K562 (cell line): Measurements from ENCODE around the gene MYH9. TPM values are rescaled to one million over a fixed set of nuclear protein-coding genes. Genes with fewer than 3 reads are reported as not detected.

Experiments used
- ARID4B ChIP-seq: sonication (generic); formaldehyde crosslinking; IDR thresholded peaks from 2 replicates; pipeline ENCODE4 v1.8.0; 2022; ENCODE audit warnings: mild to moderate bottlenecking, missing genetic modification reagents
- CBX5 ChIP-seq: IDR thresholded peaks from 2 replicates; pipeline ENCODE4 v1.6.1; 2014; ENCODE audit warnings: low read depth, borderline replicate concordance
- DNMT1 ChIP-seq: fragments of 450-650 bp; IDR thresholded peaks from 2 replicates; pipeline ENCODE4 v1.6.1; 2016; ENCODE audit warnings: antibody characterized with exemption, mild to moderate bottlenecking
- E2F6 ChIP-seq, 2 experiments: IDR thresholded peaks; 2 replicates each; pipeline ENCODE4 v1.6.1; 2011; ENCODE audit warnings: borderline replicate concordance in 1 of 2, control low read depth in 1 of 2, low read depth in 1 of 2, low read length in 1 of 2, mild to moderate bottlenecking in 1 of 2, mixed read lengths in 1 of 2, moderate library complexity in 1 of 2; ENCODE audit not compliant: insufficient read depth in 1 of 2, insufficient read length in 1 of 2, poor library complexity in 1 of 2, severe bottlenecking in 1 of 2; ENCODE audit errors: extremely low read depth in 1 of 2
- ESRRB ChIP-seq: fragments of 250-450 bp; sonication (Bioruptor Pico); IDR thresholded peaks from 2 replicates; pipeline ENCODE4 v1.5.0; 2020; ENCODE audit warnings: mild to moderate bottlenecking, moderate library complexity, borderline replicate concordance
- FOXM1 ChIP-seq, 2 experiments: fragments of 450-650 bp in 1 of 2; sonication (generic) in 1 of 2; formaldehyde crosslinking in 1 of 2; IDR thresholded peaks; 2 replicates each; pipeline versions ENCODE4 v1.6.1 to v1.9.0; 2017 to 2022; ENCODE audit warnings: low read depth in 2 of 2, mild to moderate bottlenecking in 2 of 2, missing genetic modification reagents in 1 of 2, moderate library complexity in 1 of 2
- JUNB ChIP-seq: fragments of 450-650 bp; formaldehyde crosslinking; conservative IDR thresholded peaks from 2 replicates; pipeline ENCODE4 v1.4.0; 2020; ENCODE audit warnings: mild to moderate bottlenecking
- KAT7 ChIP-seq: sonication (generic); formaldehyde crosslinking; IDR thresholded peaks from 2 replicates; pipeline ENCODE4 v1.8.0; 2022; ENCODE audit warnings: missing genetic modification reagents, mild to moderate bottlenecking, borderline replicate concordance
- MTA1 ChIP-seq: fragments of 450-650 bp; IDR thresholded peaks from 2 replicates; pipeline ENCODE4 v1.6.1; 2017; ENCODE audit warnings: borderline replicate concordance
- NR2C1 ChIP-seq, 2 experiments: fragments of 450-650 bp; IDR thresholded peaks; 2 replicates each; pipeline ENCODE4 v1.6.1; 2017; ENCODE audit warnings: mild to moderate bottlenecking in 2 of 2, antibody characterized with exemption in 1 of 2, inconsistent platforms in 1 of 2, missing compliant biosample characterization in 1 of 2, missing genetic modification characterization in 1 of 2
- PRDM10 ChIP-seq: fragments of 450-650 bp; IDR thresholded peaks from 2 replicates; pipeline ENCODE4 v1.6.1; 2018; ENCODE audit not compliant: partially characterized antibody
- SIX5 ChIP-seq, 2 experiments: IDR thresholded peaks; 2 replicates each; pipeline ENCODE4 v1.6.1; 2011; ENCODE audit warnings: low read length in 2 of 2, borderline replicate concordance in 1 of 2, low read depth in 1 of 2, mild to moderate bottlenecking in 1 of 2, moderate library complexity in 1 of 2; ENCODE audit not compliant: insufficient read depth in 1 of 2
- SRSF9 ChIP-seq: fragments of 200-400 bp; formaldehyde crosslinking; IDR thresholded peaks from 2 replicates; pipeline ENCODE4 v1.6.1; 2017; ENCODE audit warnings: low read depth, low read length, borderline replicate concordance
- WHSC1 ChIP-seq: IDR thresholded peaks from one replicate; pipeline ENCODE4 v1.6.1; 2012; ENCODE audit warnings: low read length, control low read depth, inconsistent platforms
- ZEB2 ChIP-seq: fragments of 450-650 bp; IDR thresholded peaks from 2 replicates; pipeline ENCODE4 v1.6.1; 2016
- ZNF12 ChIP-seq: sonication (generic); formaldehyde crosslinking; IDR thresholded peaks from 2 replicates; pipeline ENCODE4 v1.4.0; 2020; ENCODE audit warnings: mild to moderate bottlenecking, missing genetic modification reagents
- ZNF217 ChIP-seq: sonication (generic); formaldehyde crosslinking; IDR thresholded peaks from 2 replicates; pipeline ENCODE4 v1.8.0; 2022; ENCODE audit warnings: mild to moderate bottlenecking, missing genetic modification reagents
- ZNF274 ChIP-seq: IDR thresholded peaks from 2 replicates; pipeline ENCODE4 v1.6.1; 2011; ENCODE audit warnings: low read depth, mild to moderate bottlenecking, low read length, moderate library complexity, borderline replicate concordance
- ZNF354B ChIP-seq: fragments of 250-450 bp; sonication (Bioruptor Pico); IDR thresholded peaks from 2 replicates; pipeline ENCODE4 v1.4.0; 2020
- polyA plus RNA-seq, 8 experiments: library from polyadenylated mRNA; depleted of rRNA in 4 of 8; stranded (reverse) in 5 of 8; unstranded in 3 of 8; fragments of >200 nt; fragmentation: Nextera tagmentation in 2 of 8; fragmentation: Illumina TruSeq in 1 of 8; extraction: Ambion mirVana in 2 of 8; extraction: Trizol in 1 of 8; gene quantifications; 2 replicates each; pipeline versions ENCODE4 v1.2.1 to v1.2.3, GENCODE V29; 2011 to 2014; ENCODE audit warnings: inconsistent platforms in 1 of 8, missing spikeins in 1 of 8
- total RNA-seq, 7 experiments: library from RNA; depleted of rRNA in 6 of 7; stranded (reverse); fragments of >200 nt in 6 of 7; fragmentation: Illumina TruSeq in 2 of 7; extraction: Trizol in 2 of 7; gene quantifications; 2 replicates each; pipeline versions ENCODE4 v1.2.1 to v1.2.3, GENCODE V29; 2011 to 2021; ENCODE audit warnings: low replicate concordance in 1 of 7

Gene MYH9
- total and polyA plus RNA-seq, 9 of the 15 experiments (the other 6 are each of a cell fraction or from before 2014, with no cell fraction given) = 0.71 to 111 (median 24.6) TPM

DNA sequence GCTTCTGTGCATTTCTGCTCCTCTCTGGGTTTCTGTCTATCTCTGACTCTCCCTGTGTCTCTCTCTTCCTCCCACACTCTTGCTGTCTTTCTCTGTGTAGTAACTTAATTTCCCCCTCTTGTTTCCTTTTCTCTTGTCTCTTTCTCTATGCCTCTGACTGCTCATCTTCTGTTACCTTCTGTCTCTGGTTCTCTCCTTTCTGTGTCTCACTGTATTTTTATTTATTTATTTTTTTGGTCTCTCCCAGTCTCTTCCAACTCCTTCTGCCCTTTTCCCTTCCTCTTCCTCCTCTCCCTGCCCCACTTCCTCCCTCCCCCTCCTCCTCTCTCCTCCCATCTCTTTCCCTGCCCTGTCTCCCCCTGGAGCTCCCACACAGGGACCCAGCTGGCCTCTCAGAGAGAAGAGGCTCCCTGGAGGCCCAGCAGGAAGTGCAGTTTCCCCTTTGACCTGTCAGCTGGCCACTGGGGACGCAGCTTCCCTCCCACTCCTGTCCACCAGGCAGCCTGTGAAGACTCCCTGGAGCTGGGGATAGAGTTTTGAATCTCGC, 38.3 kb upstream of the MYH9 start (continued):
- no peak for TF ChIP-seq ARID4B (CRISPR knock-in tag)
- no peak for TF ChIP-seq WHSC1
- TF ChIP-seq ESRRB (CRISPR knock-in tag) = no peak
- TF ChIP-seq MTA1 = 0 out of 2 replicates have a peak, but pooled peaks have one; percentile 40
- TF ChIP-seq ZNF354B = no peak
- no peak for TF ChIP-seq ZEB2
- no peak for TF ChIP-seq ZNF274
- TF ChIP-seq PRDM10 = peak; percentile 38
- no peak for TF ChIP-seq CBX5
- TF ChIP-seq E2F6 (IDR thresholded peaks at IDR 0.05; ENCODE audit: borderline replicate concordance in 1 of 2, extremely low read depth in 1 of 2, insufficient read depth in 1 of 2, insufficient read length in 1 of 2, low read depth in 1 of 2, low read length in 1 of 2, poor library complexity in 1 of 2, severe bottlenecking in 1 of 2) = no peak
- TF ChIP-seq FOXM1 (IDR thresholded peaks at IDR 0.05; ENCODE audit: low read depth) = no peak
- TF ChIP-seq FOXM1 (CRISPR knock-in tag; IDR thresholded peaks at IDR 0.05; ENCODE audit: low read depth) = no peak
- TF ChIP-seq JUNB (CRISPR knock-in tag) = no peak
- no peak for TF ChIP-seq KAT7 (CRISPR knock-in tag)
- no peak for TF ChIP-seq ZNF217 (CRISPR knock-in tag)
- no peak for TF ChIP-seq DNMT1
- TF ChIP-seq NR2C1 (IDR thresholded peaks at IDR 0.05) = peak; percentile 96
- peak; percentile 96 for TF ChIP-seq NR2C1 (tag; IDR thresholded peaks at IDR 0.05)
- TF ChIP-seq SIX5 (IDR thresholded peaks at IDR 0.05; ENCODE audit: borderline replicate concordance in 1 of 2, insufficient read depth in 1 of 2, low read depth in 1 of 2, low read length in 2 of 2) = no peak
- TF ChIP-seq ZNF12 = no peak
- no peak for TF ChIP-seq SRSF9
